Measurements from ENCODE around the gene ALDH8A1.

ALDH8A1 gene

DNA sequence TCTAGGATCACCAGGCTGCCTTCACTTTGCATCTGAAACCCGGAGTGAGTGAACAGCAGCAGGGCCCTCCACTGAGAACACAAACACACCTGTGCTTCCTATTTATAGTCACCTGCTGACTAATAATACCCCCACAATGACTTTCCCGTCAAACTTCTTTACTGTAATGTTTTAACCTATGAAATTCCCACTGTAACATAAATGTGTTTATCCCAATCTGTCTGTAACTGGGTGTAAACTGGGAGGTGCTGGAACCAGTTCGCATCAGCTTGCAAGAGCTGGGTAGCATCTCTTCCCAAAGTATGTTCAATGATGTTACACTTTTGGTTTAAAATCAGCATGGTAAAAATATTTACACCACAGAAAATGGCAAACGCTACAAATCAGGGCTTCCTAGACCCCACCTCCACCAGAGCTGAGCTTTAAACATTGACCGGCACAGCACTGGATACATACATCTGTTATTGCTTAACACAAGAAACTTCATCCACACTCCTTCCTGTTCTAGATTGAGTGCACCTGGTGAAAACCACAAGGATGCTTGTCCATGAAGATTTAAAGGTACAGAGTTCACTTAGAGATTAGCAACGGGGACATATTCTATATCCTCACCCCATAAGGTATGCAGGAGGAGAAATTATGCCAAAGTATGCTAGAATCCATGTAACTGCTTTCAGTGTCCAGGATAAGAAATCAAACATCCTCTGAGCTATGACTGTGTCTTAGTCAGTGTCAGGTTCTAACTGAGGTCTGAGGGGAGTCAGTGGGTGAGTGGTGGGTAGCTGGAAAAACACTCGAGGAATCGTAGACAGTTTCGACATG is 79.0 kb downstream of the ALDH8A1 start:
- DNase-seq (ENCODE audit: low read depth): peak; percentile 30

DNA sequence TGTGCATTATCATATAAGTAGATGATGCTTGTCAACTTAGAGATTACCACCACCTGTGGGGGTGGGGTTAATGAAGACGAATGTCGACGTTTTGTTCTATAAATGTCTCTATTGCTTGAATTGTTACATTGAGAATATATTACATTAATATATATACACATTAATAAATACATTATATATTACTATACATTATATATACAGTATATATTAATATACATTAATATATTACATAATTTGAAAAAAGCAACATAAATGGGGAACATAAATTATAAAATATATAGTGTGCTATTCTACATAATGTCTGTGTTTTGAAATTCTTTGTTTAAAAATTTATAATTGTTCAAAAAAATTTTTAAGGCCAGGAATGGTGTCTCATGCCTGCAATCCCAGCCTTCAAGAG is 81.1 kb downstream of the ALDH8A1 start:
- DNase-seq (ENCODE audit: low read depth): no peak

Measured in fibroblast of the conjunctiva (primary cell).